ENCODE data around the gene SLC6A11. TPM values are rescaled to one million over a fixed set of nuclear protein-coding genes. Genes with fewer than 3 reads are reported as not detected.

Gene SLC6A11
- total and polyA plus RNA-seq, 9 of the 15 experiments (the other 6 are each of a cell fraction or from before 2014, with no cell fraction given): 0.04 TPM; not detected in 8

GRCh38 chr3:10955711-10956453, 139.9 kb downstream of the SLC6A11 start (continued):
- TF ChIP-seq ZBTB40 (IDR thresholded peaks at IDR 0.05) (no peak), ZBTB40 (CRISPR knock-in tag; IDR thresholded peaks at IDR 0.05) (no peak), ZNF263 (CRISPR knock-in tag; IDR thresholded peaks at IDR 0.05; ENCODE audit: borderline replicate concordance) (no peak)

All from K562 (cell line).